Esophagus muscularis mucosa (tissue), 4 donors: ENCODE data around the gene IPCEF1. TPM values are rescaled to one million over a fixed set of nuclear protein-coding genes. Genes with fewer than 3 reads are reported as not detected.

Source experiments
- DNase-seq: peaks from one replicate; pipeline ENCODE4 v3.0.0-alpha.2; 2017; ENCODE audit errors: extremely low spot score
- H3K27ac ChIP-seq, 4 donors: fragments of 200-600 bp; sonication (generic); replicated peaks in 1 of 4; 1 replicate in 3 of 4; 2 replicates in 1 of 4; pipeline ENCODE4 v1.5.1; 2016 to 2019; ENCODE audit warnings: mild to moderate bottlenecking in 1 of 4
- H3K27me3 ChIP-seq, 4 donors: fragments of 200-600 bp; sonication (generic); one replicate each; pipeline versions ENCODE4 v1.5.1 to v1.6.0; 2016 to 2019
- H3K36me3 ChIP-seq, 4 donors: fragments of 200-600 bp; sonication (generic); one replicate each; pipeline ENCODE4 v1.5.1; 2016 to 2019
- H3K4me1 ChIP-seq, 4 donors: fragments of 200-600 bp; sonication (generic); one replicate each; pipeline ENCODE4 v1.5.1; 2016 to 2019
- H3K4me3 ChIP-seq, 4 donors: fragments of 200-600 bp; sonication (generic); 1 replicate in 2 of 4; 2 replicates in 2 of 4; pipeline ENCODE4 v1.5.1; 2016 to 2019; ENCODE audit warnings: mild to moderate bottlenecking in 4 of 4, moderate library complexity in 1 of 4
- H3K9me3 ChIP-seq, 4 donors: fragments of 200-600 bp; sonication (generic); 1 replicate in 3 of 4; 2 replicates in 1 of 4; pipeline ENCODE4 v1.5.1; 2016 to 2019
- EP300 ChIP-seq: sonication (generic); formaldehyde crosslinking; IDR thresholded peaks from one replicate; pipeline ENCODE4 v1.6.1; 2017; ENCODE audit warnings: antibody characterized with exemption
- POLR2A ChIP-seq: fragments of 450-650 bp; IDR thresholded peaks from one replicate; pipeline ENCODE4 v1.6.1; 2017; ENCODE audit warnings: antibody characterized with exemption, moderate library complexity, mild to moderate bottlenecking, low read depth
- POLR2AphosphoS5 ChIP-seq, 2 donors: sonication (generic); formaldehyde crosslinking; IDR thresholded peaks; one replicate each; pipeline ENCODE4 v1.6.1; 2017; ENCODE audit warnings: antibody characterized with exemption in 2 of 2
- WGBS: methylation state at CpG from one replicate; pipeline ENCODE4 v1.1.5; 2018; 5-methylcytosine and 5-hydroxymethylcytosine counted together
- intact Hi-C: fragments of 100-400 bp; cut with DNase I; formaldehyde crosslinking; loops from one replicate; pipeline ENCODE4 v1.15.1; 2023
- total RNA-seq, 4 donors: library from RNA; depleted of rRNA; stranded (reverse); fragments of >200 nt; gene quantifications; one replicate each; pipeline versions ENCODE4 v1.1.0 to v1.2.1, GENCODE V29; 2016
- TF ChIP-seq, protein P1 (sequence below), 3 experiments: fragments of 200-600 bp in 2 of 3; fragments of 450-650 bp in 1 of 3; sonication (generic) in 2 of 3; IDR thresholded peaks; one replicate each; pipeline ENCODE4 v1.5.1; 2017 to 2019; ENCODE audit warnings: antibody characterized with exemption in 3 of 3, mild to moderate bottlenecking in 2 of 3, moderate library complexity in 1 of 3

Gene IPCEF1
- total RNA-seq, 4 donors from 2014 or later = 0.63 to 2.7 (median 1.2) TPM

DNA sequence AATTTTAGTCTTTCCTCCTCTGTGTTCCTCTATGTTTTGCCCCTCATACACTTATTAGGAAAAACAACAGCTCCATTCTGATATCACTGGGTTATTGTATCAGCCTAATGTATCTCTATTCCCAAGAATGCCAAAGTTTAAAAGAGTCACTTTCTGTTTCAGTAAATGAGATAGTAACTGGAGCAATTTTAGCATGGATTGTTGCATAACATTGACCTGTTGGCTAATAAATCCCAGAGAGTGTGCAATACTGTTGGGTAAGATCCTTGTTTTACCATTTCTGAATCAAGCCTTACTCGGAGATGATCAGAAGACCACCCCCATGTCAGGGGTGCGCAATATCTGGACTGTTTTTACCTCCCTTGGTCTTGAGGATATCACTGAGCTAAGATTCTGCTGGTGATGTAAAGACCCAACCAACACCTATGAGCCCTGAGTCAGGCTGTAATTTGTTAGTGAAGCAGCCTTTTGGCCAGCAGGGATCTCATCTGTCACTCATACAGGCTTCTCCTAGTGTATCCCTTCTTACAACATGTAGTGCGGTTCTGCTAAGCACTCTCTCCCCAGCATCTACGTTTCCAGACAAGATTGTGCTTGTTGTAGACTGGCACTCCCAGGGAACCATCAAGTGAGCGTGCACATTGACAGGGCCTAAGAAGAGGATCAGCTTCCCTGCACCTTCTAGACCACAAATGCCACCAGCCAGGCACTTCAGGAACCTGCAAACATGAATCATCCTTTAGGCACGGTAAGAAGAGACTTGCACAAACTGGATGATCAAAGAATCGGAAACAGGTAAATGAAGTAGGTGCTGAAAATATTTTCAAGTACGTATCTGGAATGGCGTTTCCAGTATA lies 11.5 kb upstream of the IPCEF1 start:
- DNase-seq = no peak
- Histone ChIP-seq H3K9me3 (no peaks in the 10 kb centered on the region), H3K27me3 (no peaks in the 10 kb centered on the region), H3K4me1 (peaks cover 0 to 6% (median 3%) of the 10 kb centered on the region in 4 donors), H3K27ac (no peak overlapping the region), H3K4me3 (no peak overlapping the region), H3K36me3 (no peaks in the 10 kb centered on the region)
- 92% methylated on average over 9 of the region's 9 CpGs for WGBS
- no peak for TF ChIP-seq POLR2AphosphoS5 (IDR thresholded peaks at IDR 0.05)
- intact Hi-C loops = no loop called here

- intact Hi-C loops = no loop called here
- Histone ChIP-seq H3K27me3 (no peaks in the 10 kb centered on the region), H3K9me3 (no peaks in the 10 kb centered on the region), H3K4me1 (peaks cover 0 to 6% (median 3%) of the 10 kb centered on the region in 4 donors), H3K4me3 (no peak overlapping the region), H3K27ac (no peak overlapping the region), H3K36me3 (no peaks in the 10 kb centered on the region)
- TF ChIP-seq, protein P1, sequence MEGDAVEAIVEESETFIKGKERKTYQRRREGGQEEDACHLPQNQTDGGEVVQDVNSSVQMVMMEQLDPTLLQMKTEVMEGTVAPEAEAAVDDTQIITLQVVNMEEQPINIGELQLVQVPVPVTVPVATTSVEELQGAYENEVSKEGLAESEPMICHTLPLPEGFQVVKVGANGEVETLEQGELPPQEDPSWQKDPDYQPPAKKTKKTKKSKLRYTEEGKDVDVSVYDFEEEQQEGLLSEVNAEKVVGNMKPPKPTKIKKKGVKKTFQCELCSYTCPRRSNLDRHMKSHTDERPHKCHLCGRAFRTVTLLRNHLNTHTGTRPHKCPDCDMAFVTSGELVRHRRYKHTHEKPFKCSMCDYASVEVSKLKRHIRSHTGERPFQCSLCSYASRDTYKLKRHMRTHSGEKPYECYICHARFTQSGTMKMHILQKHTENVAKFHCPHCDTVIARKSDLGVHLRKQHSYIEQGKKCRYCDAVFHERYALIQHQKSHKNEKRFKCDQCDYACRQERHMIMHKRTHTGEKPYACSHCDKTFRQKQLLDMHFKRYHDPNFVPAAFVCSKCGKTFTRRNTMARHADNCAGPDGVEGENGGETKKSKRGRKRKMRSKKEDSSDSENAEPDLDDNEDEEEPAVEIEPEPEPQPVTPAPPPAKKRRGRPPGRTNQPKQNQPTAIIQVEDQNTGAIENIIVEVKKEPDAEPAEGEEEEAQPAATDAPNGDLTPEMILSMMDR (IDR thresholded peaks at IDR 0.05) = no peak
- TF ChIP-seq POLR2A = no peak
- TF ChIP-seq EP300 = no peak
- no peak for TF ChIP-seq POLR2AphosphoS5 (IDR thresholded peaks at IDR 0.05)
- WGBS = 78% methylated on average over 5 of the region's 5 CpGs
- no peak for DNase-seq
These were observed 10.7 kb upstream of the IPCEF1 start for GRCh38 chr6:154367336-154367735.

DNA sequence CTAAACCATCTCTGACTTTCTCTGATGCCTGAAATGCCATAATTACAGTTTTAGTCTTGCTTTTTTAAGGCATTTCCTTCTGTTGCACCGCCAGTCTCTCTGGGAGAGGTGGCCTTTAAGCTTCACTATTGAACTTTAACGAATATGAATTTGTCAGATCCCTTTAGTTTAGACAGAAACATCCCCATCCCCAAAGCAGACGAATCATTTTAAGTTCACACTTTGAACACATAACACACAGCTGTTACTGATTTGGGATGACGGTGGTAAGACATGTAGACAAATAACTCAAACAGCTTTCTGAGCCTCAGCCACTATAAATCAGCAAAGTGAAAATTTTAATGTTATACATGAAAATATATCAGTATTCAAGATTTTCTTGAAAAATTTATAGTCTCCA lies 7.2 kb upstream of the IPCEF1 start:
- H3K4me1 ChIP-seq = no peaks in the 10 kb centered on the region
- H3K27me3 ChIP-seq = no peaks in the 10 kb centered on the region
- no peak overlapping the region for H3K4me3 ChIP-seq
- intact Hi-C loops = no loop called here
- DNase-seq = no peak
- no peaks in the 10 kb centered on the region for H3K36me3 ChIP-seq
- H3K9me3 ChIP-seq = no peaks in the 10 kb centered on the region
- 60% methylated on average over 4 of the region's 4 CpGs for WGBS
- H3K27ac ChIP-seq = no peak overlapping the region
- no peak for TF ChIP-seq EP300
- no peak for TF ChIP-seq POLR2AphosphoS5 (IDR thresholded peaks at IDR 0.05)

DNA sequence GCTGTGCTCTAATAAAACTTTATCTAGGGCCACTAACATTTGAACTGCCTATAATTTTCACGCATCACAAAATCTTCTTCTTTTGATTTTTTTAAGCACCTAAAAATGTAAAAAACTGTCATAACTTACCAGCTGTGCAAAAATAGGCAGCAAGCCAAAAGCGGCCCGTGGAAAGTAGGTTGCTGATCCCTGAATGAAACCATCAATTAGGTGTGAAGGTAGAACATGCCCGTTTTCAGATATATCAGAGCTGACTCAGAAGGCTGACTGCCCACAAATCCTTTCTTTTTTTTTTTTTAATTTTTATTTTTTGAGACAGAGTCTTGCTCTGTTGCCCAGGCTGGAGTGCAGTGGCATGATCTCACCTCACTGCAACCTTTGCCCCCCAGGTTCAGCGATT lies 4.9 kb upstream of the IPCEF1 start:
- WGBS = 90% methylated on average over 5 of the region's 5 CpGs
- TF ChIP-seq POLR2AphosphoS5 (IDR thresholded peaks at IDR 0.05) (no peak), EP300 (no peak), POLR2A (no peak)
- TF ChIP-seq, protein P1 (IDR thresholded peaks at IDR 0.05) = no peak
- intact Hi-C loops = no loop called here
- Histone ChIP-seq H3K36me3 (no peaks in the 10 kb centered on the region), H3K4me3 (no peak overlapping the region), H3K27ac (no peak overlapping the region), H3K27me3 (no peaks in the 10 kb centered on the region), H3K9me3 (no peaks in the 10 kb centered on the region), H3K4me1 (no peaks in the 10 kb centered on the region)
- DNase-seq = no peak

- no peaks in the 10 kb centered on the region for H3K4me1 ChIP-seq
- no peak overlapping the region for H3K4me3 ChIP-seq
- no peak for TF ChIP-seq POLR2A
- TF ChIP-seq, protein P1 (IDR thresholded peaks at IDR 0.05) = no peak
- no peak for TF ChIP-seq EP300
- no peak for TF ChIP-seq POLR2AphosphoS5 (IDR thresholded peaks at IDR 0.05)
- no peaks in the 10 kb centered on the region for H3K36me3 ChIP-seq
- DNase-seq = no peak
- H3K9me3 ChIP-seq = no peaks in the 10 kb centered on the region
- H3K27me3 ChIP-seq = no peaks in the 10 kb centered on the region
- H3K27ac ChIP-seq = no peak overlapping the region
- 98% methylated on average over 3 of the region's 3 CpGs for WGBS
- intact Hi-C loops = no loop called here
These were observed 3.9 kb upstream of the IPCEF1 start for GRCh38 chr6:154360476-154360875.
